IMR-90 (cell line): ENCODE data around the gene ABHD2. TPM values are rescaled to one million over a fixed set of nuclear protein-coding genes. Genes with fewer than 3 reads are reported as not detected.

Experiments
- ATAC-seq: fragments of 200-7000 bp; cut with Tn5 transposase; 2 replicates; pipeline ENCODE4 v1.9.1; 2020; ENCODE audit warnings: low read depth, mild to moderate bottlenecking, moderate library complexity
- BruUV-seq: library from RNA; stranded (reverse); fragments of 400-500 nt; replicated peaks from 2 replicates; lab custom pipeline; 2021; lab: Mats Ljungman, UMichigan
- CTCF ChIA-PET: fragments of 300-600 bp; formaldehyde crosslinking; extraction: SDS; loops from one replicate; lab custom pipeline; 2021; ENCODE audit warnings: antibody characterized with exemption; lab: Yijun Ruan, JAX
- POLR2A ChIA-PET: fragments of 300-600 bp; sonication (Branson Sonifier 250); formaldehyde crosslinking; loops from one replicate; lab custom pipeline; 2022; ENCODE audit warnings: antibody characterized with exemption; ENCODE audit not compliant: unreplicated experiment; lab: Charles Lee
- DNase-seq: peaks from one replicate; pipeline ENCODE4 v3.0.0; 2013
- H2AFZ ChIP-seq: replicated peaks from 2 replicates; pipeline ENCODE3; 2013; ENCODE audit warnings: low read length, mild to moderate bottlenecking; ENCODE audit not compliant: poor library complexity
- H2AK5ac ChIP-seq: 2 replicates; pipeline ENCODE4 v1.6.1; 2013; ENCODE audit warnings: low read depth, low read length, inconsistent platforms
- H2AK9ac ChIP-seq: replicated peaks from 2 replicates; pipeline ENCODE3; 2013; ENCODE audit warnings: mild to moderate bottlenecking, low read depth, low read length, moderate library complexity; ENCODE audit not compliant: poor library complexity
- H2BK120ac ChIP-seq: 2 replicates; pipeline ENCODE4 v1.6.1; 2013; ENCODE audit warnings: low read depth, low read length, inconsistent platforms
- H2BK15ac ChIP-seq: 3 replicates; pipeline ENCODE4 v1.6.1; 2013; ENCODE audit warnings: low read depth, low read length, inconsistent platforms
- H2BK20ac ChIP-seq: 2 replicates; pipeline ENCODE4 v1.6.1; 2013; ENCODE audit warnings: low read depth, mild to moderate bottlenecking, inconsistent platforms, low read length, moderate library complexity
- H2BK5ac ChIP-seq: 2 replicates; pipeline ENCODE4 v1.6.1; 2013; ENCODE audit warnings: mild to moderate bottlenecking, low read depth, low read length, inconsistent platforms; ENCODE audit not compliant: poor library complexity, severe bottlenecking
- H3K14ac ChIP-seq: replicated peaks from 2 replicates; pipeline ENCODE4 v1.6.1; 2013; ENCODE audit warnings: low read depth, low read length, inconsistent platforms
- H3K18ac ChIP-seq: 2 replicates; pipeline ENCODE4 v1.6.1; 2013; ENCODE audit warnings: low read depth, low read length, control low read depth
- H3K23ac ChIP-seq: 2 replicates; pipeline ENCODE4 v1.6.1; 2013; ENCODE audit warnings: low read depth, low read length, inconsistent platforms
- H3K27ac ChIP-seq: 2 replicates; pipeline ENCODE4 v1.5.1; 2013; ENCODE audit warnings: mild to moderate bottlenecking, control low read depth, low read length; ENCODE audit not compliant: insufficient read depth
- H3K27me3 ChIP-seq: 2 replicates; pipeline ENCODE4 v1.6.1; 2013; ENCODE audit warnings: low read length; ENCODE audit not compliant: control insufficient read depth, insufficient read depth
- H3K36me3 ChIP-seq: 2 replicates; pipeline ENCODE4 v1.6.1; 2013; ENCODE audit warnings: low read length, mixed read lengths; ENCODE audit not compliant: control insufficient read depth, insufficient read depth
- H3K4ac ChIP-seq: 2 replicates; pipeline ENCODE4 v1.6.1; 2013; ENCODE audit warnings: low read depth, low read length, inconsistent platforms
- H3K4me1 ChIP-seq: 2 replicates; pipeline ENCODE4 v1.6.1; 2013; ENCODE audit warnings: low read length, mixed read lengths; ENCODE audit not compliant: control insufficient read depth, insufficient read depth
- H3K4me2 ChIP-seq: 2 replicates; pipeline ENCODE4 v1.6.1; 2013; ENCODE audit warnings: low read depth, mild to moderate bottlenecking, control low read depth, low read length, moderate library complexity
- H3K4me3 ChIP-seq: 2 replicates; pipeline ENCODE4 v1.5.1; 2013; ENCODE audit warnings: low read depth, mild to moderate bottlenecking, control low read depth, low read length, moderate library complexity; ENCODE audit not compliant: insufficient read depth
- H3K56ac ChIP-seq: 2 replicates; pipeline ENCODE4 v1.6.1; 2013; ENCODE audit warnings: low read length, inconsistent platforms; ENCODE audit not compliant: insufficient read depth; ENCODE audit errors: extremely low read depth
- H3K79me1 ChIP-seq, 2 experiments: 2 replicates each; pipeline ENCODE4 v1.6.1; 2013; ENCODE audit warnings: low read length in 2 of 2, inconsistent platforms in 1 of 2, low read depth in 1 of 2
- H3K9ac ChIP-seq: 2 replicates; pipeline ENCODE4 v1.6.1; 2013; ENCODE audit warnings: low read depth, low read length, control low read depth
- H3K9me1 ChIP-seq: 2 replicates; pipeline ENCODE4 v1.6.1; 2013; ENCODE audit warnings: low read length, inconsistent platforms; ENCODE audit not compliant: insufficient read depth
- H3K9me3 ChIP-seq: 2 replicates; pipeline ENCODE4 v1.6.1; 2013; ENCODE audit warnings: low read length; ENCODE audit not compliant: control insufficient read depth, insufficient read depth
- H4K20me1 ChIP-seq: 2 replicates; pipeline ENCODE4 v1.6.1; 2013; ENCODE audit warnings: low read length, inconsistent platforms; ENCODE audit not compliant: insufficient read depth
- H4K5ac ChIP-seq: 2 replicates; pipeline ENCODE4 v1.6.1; 2013; ENCODE audit warnings: mild to moderate bottlenecking, low read depth, low read length, control low read depth
- H4K8ac ChIP-seq, 2 experiments: 2 replicates each; pipeline ENCODE4 v1.6.1; 2013; ENCODE audit warnings: low read depth in 2 of 2, low read length in 2 of 2, control low read depth in 1 of 2, inconsistent platforms in 1 of 2
- H4K91ac ChIP-seq: 2 replicates; pipeline ENCODE4 v1.6.1; 2013; ENCODE audit warnings: low read depth, low read length, inconsistent platforms; ENCODE audit not compliant: insufficient read depth
- BHLHE40 ChIP-seq: fragments of 150-350 bp; IDR thresholded peaks from 2 replicates; pipeline ENCODE4 v1.6.1; 2016; ENCODE audit warnings: mild to moderate bottlenecking, low read depth, low read length
- CEBPB ChIP-seq: IDR thresholded peaks from 2 replicates; pipeline ENCODE4 v1.6.1; 2012; ENCODE audit warnings: low read depth, low read length, improper control_type of control experiment
- CHD1 ChIP-seq: IDR thresholded peaks from 2 replicates; pipeline ENCODE4 v1.6.1; 2012; ENCODE audit warnings: low read depth, low read length, improper control_type of control experiment
- FOS ChIP-seq: fragments of 150-350 bp; IDR thresholded peaks from 2 replicates; pipeline ENCODE4 v1.6.1; 2016; ENCODE audit warnings: low read depth, low read length
- MAFK ChIP-seq: IDR thresholded peaks from 2 replicates; pipeline ENCODE4 v1.6.1; 2012; ENCODE audit warnings: low read depth, low read length, improper control_type of control experiment
- MAZ ChIP-seq: IDR thresholded peaks from 2 replicates; pipeline ENCODE4 v1.6.1; 2012; ENCODE audit warnings: low read depth, mild to moderate bottlenecking, low read length, improper control_type of control experiment, moderate library complexity, borderline replicate concordance
- MXI1 ChIP-seq: IDR thresholded peaks from 2 replicates; pipeline ENCODE4 v1.6.1; 2012; ENCODE audit warnings: low read depth, mild to moderate bottlenecking, low read length, moderate library complexity, borderline replicate concordance
- RAD21 ChIP-seq: IDR thresholded peaks from 2 replicates; pipeline ENCODE4 v1.6.1; 2012; ENCODE audit warnings: low read length, improper control_type of control experiment
- RCOR1 ChIP-seq: IDR thresholded peaks from 2 replicates; pipeline ENCODE4 v1.6.1; 2012; ENCODE audit warnings: mild to moderate bottlenecking, low read length, improper control_type of control experiment; ENCODE audit not compliant: insufficient replicate concordance
- SMC3 ChIP-seq: fragments of 150-350 bp; IDR thresholded peaks from 2 replicates; pipeline ENCODE4 v1.6.1; 2016; ENCODE audit warnings: low read depth, mild to moderate bottlenecking, antibody characterized with exemption, low read length, moderate library complexity
- WGBS, 2 experiments: methylation state at CpG; one replicate each; pipeline versions ENCODE4 v1.1.5 to v1.1.7; 2013; ENCODE audit warnings: missing lambda C conversion rate in 2 of 2; ENCODE audit not compliant: insufficient read length in 1 of 2; ENCODE audit errors: extremely low coverage in 2 of 2; 5-methylcytosine and 5-hydroxymethylcytosine counted together
- dilution Hi-C: fragments of 300-500 bp; cut with HindIII; formaldehyde crosslinking; loops from one replicate; pipeline ENCODE4 v1.14.3; 2018; ENCODE audit warnings: low sequenced_read_pairs; ENCODE audit not compliant: unreplicated experiment
- in situ Hi-C: fragments of 300-500 bp; cut with MboI; formaldehyde crosslinking; loops from 3 replicates; pipeline ENCODE4 v1.14.3; 2019; ENCODE audit warnings: low sequenced_read_pairs, inconsistent platforms, mixed read lengths
- intact Hi-C: fragments of 100-400 bp; cut with micrococcal nuclease; formaldehyde crosslinking; loops from 2 replicates; pipeline ENCODE4 v1.10.0; 2022
- polyA plus RNA-seq, 3 experiments: library from polyadenylated mRNA; depleted of rRNA; stranded (reverse); fragments of >200 nt; gene quantifications; 2 replicates each; pipeline ENCODE4 v1.2.3, GENCODE V29; 2012; ENCODE audit warnings: low replicate concordance in 1 of 3
- total RNA-seq: library from RNA; depleted of rRNA; stranded (reverse); fragments of >200 nt; gene quantifications from 2 replicates; pipeline ENCODE4 v1.2.3, GENCODE V29; 2012
- TF ChIP-seq, protein P1 (sequence below): fragments of 150-350 bp; IDR thresholded peaks from 2 replicates; pipeline ENCODE4 v1.6.1; 2017; ENCODE audit warnings: mild to moderate bottlenecking, antibody characterized with exemption, low read length, low read depth
- TF ChIP-seq, protein P2 (sequence below): fragments of 150-350 bp; IDR thresholded peaks from 2 replicates; pipeline ENCODE4 v1.6.1; 2016; ENCODE audit warnings: low read depth, mild to moderate bottlenecking, low read length, moderate library complexity, borderline replicate concordance

Gene ABHD2
- total and polyA plus RNA-seq, 2 of the 4 experiments (the other 2 are of a cell fraction): 31.2 to 62.9 TPM

DNA sequence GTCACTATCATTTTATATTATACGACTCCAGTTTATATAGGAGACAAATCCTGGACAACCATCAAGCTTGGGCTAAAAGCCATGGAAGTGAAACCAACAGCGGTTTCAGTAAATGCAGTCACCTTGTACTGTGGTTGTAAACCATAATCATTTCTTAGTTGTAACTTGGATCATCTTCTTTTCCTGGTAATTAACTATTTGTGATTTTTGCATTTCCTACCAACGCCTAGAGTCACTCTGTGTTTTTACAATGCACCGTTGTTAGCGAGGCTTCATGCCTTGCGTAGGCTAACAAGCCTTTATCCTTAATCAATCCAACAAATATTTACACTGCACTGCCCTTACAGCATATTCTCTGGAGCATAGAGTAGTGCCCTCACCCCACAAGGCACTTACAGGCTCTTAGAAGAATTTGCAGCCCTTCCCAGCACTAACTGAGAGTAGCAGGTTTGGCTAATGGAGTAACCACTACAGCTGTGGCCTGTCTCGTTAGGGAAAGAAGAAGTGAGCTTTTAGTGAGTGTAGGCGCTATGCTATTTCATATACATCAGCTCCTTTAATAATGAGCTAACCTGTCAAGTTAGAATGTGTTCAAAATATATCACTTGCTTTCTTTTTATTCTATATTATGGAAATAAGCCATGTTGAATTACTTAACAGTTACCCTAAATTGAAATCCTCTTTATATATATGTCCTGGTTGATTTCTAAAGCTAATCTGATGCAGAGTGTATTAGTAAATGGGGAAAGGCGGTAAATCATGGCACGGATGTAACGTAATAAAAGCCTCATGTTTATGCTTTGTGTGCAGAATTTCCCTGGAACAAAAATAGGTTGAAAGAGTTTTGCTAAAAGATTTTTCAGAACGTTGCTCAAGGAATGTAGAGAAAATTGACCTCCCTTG lies 62.8 kb downstream of the ABHD2 start (continued):
- no peak for TF ChIP-seq BHLHE40
- TF ChIP-seq MAFK: no peak

DNA sequence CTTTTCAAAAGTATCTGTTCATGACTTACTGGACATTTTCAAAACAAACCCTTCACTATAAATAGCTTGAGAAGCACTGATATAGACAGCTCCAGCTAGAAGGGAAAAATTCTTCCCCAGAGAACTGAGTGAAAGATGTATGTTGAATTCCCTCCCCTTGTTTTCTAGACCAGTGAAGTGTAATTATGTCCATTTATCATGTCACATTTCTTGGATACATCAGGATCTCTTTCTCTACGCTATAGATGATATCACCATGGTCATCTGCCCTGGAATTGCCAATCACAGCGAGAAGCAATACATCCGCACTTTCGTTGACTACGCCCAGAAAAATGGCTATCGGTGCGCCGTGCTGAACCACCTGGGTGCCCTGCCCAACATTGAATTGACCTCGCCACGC lies 66.9 kb downstream of the ABHD2 start:
- H3K18ac ChIP-seq: no peak overlapping the region
- POLR2A ChIA-PET: no interaction called here
- in situ Hi-C loops (loop anchor here (25.0 kb wide), 1 partner anchor 493 kb away; no protein-coding TSS in a partner anchor), dilution Hi-C loops (no loop called here), intact Hi-C loops (no loop called here)
- 100% methylated on average over 4 of the region's 10 CpGs; no CpG with 5 or more reads in 1 of the 2 experiments for WGBS, 2 experiments
- no peak overlapping the region for H4K5ac ChIP-seq
- no peak overlapping the region for H3K27ac ChIP-seq
- peaks cover 26% of the 10 kb centered on the region for H3K36me3 ChIP-seq
- no peak overlapping the region for H3K23ac ChIP-seq
- no peak overlapping the region for H3K4me3 ChIP-seq
- no peak overlapping the region for H2AK9ac ChIP-seq
- no peak overlapping the region for H3K4me2 ChIP-seq
- no peaks in the 10 kb centered on the region for H3K27me3 ChIP-seq
- H4K91ac ChIP-seq: no peak overlapping the region
- H2BK20ac ChIP-seq: no peak overlapping the region
- no peak overlapping the region for H3K9ac ChIP-seq
- H2BK5ac ChIP-seq: no peak overlapping the region
- H4K20me1 ChIP-seq: no peaks in the 10 kb centered on the region
- DNase-seq (no peak), ATAC-seq (no peak)
- TF ChIP-seq MAZ: no peak
- TF ChIP-seq MAFK: no peak
- no peak for TF ChIP-seq CEBPB
- no peak for TF ChIP-seq FOS
- no peak for TF ChIP-seq RCOR1
- TF ChIP-seq CHD1: no peak
- TF ChIP-seq, protein P1, sequence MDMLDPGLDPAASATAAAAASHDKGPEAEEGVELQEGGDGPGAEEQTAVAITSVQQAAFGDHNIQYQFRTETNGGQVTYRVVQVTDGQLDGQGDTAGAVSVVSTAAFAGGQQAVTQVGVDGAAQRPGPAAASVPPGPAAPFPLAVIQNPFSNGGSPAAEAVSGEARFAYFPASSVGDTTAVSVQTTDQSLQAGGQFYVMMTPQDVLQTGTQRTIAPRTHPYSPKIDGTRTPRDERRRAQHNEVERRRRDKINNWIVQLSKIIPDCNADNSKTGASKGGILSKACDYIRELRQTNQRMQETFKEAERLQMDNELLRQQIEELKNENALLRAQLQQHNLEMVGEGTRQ: no peak
- TF ChIP-seq RAD21: no peak
- TF ChIP-seq MXI1: no peak
- no peak for TF ChIP-seq SMC3
- TF ChIP-seq, protein P2, sequence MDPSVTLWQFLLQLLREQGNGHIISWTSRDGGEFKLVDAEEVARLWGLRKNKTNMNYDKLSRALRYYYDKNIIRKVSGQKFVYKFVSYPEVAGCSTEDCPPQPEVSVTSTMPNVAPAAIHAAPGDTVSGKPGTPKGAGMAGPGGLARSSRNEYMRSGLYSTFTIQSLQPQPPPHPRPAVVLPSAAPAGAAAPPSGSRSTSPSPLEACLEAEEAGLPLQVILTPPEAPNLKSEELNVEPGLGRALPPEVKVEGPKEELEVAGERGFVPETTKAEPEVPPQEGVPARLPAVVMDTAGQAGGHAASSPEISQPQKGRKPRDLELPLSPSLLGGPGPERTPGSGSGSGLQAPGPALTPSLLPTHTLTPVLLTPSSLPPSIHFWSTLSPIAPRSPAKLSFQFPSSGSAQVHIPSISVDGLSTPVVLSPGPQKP: no peak
- no peak overlapping the region for H2BK15ac ChIP-seq
- no peaks in the 10 kb centered on the region for H3K9me3 ChIP-seq
- H2AFZ ChIP-seq: no peak overlapping the region
- CTCF ChIA-PET: no interaction called here
- H3K14ac ChIP-seq: no peak overlapping the region
- peaks cover 10% of the 10 kb centered on the region; the same call in 1 of the 2 replicates for H3K9me1 ChIP-seq
- H3K4ac ChIP-seq: no peak overlapping the region
- peaks cover 17 to 21% of the 10 kb centered on the region in 2 experiments for H3K79me1 ChIP-seq
- H2BK120ac ChIP-seq: no peak overlapping the region
- no peaks in the 10 kb centered on the region for H3K4me1 ChIP-seq
- H3K56ac ChIP-seq: no peak overlapping the region
- H2AK5ac ChIP-seq: no peak overlapping the region
- no TSS peak for BruUV-seq
- no peak overlapping the region for H4K8ac ChIP-seq
